ENCODE data around the gene SYN1.
"Not testable (repeated sequence)": the region's sequence is repeated elsewhere in the genome, so short reads cannot be mapped to it uniquely, and the experiment has no call there.

Gene SYN1

DNA sequence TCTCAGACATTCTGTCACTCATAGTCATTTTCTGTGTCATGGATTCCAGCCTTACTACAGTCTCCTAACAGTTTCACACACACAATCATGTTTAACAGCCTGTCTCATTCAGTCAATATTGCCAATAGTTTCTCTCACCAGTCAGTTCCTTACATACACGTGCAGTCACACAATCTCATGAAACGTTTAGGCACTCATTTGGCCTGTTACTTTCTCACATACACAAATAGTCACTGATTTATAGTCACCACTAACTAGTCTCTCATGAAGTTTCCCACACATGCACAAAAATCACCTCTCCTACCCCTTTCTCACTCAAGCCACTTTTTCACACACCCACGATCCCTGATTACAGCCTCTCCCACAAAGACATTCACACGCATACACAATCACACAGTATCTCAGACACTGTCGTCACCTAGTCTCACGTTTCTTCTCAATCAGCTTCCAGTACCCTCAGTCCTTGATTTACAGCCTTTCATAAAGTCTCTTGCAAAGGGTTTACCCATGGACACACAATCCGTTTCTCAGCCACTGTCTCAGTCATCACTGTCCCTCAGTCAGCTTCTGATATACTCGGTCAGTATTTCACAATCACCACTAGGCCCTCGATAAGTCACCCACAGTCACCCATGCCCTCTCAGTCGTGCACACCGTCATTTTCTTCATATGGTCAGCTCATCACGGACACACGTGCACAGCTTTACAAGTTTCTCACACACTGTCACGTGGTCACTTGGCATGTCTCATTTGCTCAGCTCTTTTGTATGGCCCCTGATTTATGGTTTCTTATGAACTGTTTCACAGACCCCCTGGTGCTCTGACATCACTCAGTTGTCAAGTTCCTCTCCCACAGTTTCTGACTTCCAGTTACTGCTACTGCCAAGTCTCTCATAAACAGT, 14.3 kb upstream of the SYN1 start:
- ATAC-seq: no peak

GRCh38 chrX:47632666-47633065, 13.0 kb upstream of the SYN1 start:
- no peak for ATAC-seq

DNA sequence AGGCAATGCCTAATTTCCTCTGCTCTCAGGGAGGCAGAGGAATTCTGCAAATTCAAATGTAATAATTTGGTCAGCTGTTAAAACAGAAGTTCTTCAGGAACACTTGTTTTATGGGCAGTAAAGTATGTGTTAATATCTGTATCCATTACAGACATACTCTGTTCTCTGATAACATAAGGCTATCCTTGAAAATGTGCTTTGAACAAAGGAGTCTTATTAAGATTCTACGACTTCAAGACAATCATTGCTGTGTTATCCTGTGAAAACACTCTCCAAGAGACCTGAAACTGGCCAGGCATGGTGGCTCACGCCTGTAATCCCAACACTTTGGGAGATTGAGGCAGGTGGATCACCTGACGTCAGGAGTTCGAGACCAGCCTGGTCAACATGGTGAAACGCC, 12.0 kb upstream of the SYN1 start:
- ATAC-seq: no peak

DNA sequence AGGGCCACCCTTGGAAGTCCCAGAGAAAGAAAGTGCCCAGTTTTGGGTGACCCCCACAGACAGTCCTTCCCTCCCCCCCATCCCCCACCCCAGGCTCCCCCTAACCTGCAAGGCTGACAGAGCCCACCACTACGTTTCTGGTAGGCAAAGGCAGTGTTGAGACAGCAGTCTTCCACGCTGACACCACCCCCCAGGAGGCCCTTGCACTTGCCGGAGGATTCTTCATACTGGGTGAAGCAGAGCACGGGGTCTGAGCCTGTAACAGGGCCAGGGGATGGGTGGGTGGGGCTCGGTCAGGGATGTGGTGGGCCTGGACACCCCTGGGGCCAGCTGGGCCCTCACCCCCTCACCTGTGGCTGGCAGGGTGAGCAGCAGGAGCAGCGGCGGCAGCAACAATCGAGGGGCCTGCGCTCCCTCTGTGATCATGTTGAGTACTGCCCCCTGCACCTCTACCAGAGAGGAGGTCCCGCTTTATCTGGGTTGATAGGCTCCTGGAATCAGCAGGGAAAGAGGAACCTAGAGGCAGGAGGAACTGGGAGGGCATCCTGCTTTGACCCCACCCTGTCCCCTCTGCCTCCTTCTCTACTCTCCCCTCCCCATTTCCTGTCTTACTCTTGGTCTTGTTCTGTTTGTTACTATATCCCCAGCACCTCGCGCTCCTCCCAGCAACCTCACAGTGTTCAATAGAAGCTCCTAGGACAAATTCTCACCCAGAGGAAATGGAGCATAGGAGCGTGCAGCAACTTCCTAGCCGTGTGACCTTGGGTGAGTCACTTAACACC, 10.0 kb upstream of the SYN1 start, which contains the start of gene CFP:
TSS of gene CFP (minus strand) at position 512 of the 782 bp plus-strand sequence. CDS start at position 426, 86 bp downstream.
- peak in 1 of 2 donors; percentile 63 for ATAC-seq

DNA sequence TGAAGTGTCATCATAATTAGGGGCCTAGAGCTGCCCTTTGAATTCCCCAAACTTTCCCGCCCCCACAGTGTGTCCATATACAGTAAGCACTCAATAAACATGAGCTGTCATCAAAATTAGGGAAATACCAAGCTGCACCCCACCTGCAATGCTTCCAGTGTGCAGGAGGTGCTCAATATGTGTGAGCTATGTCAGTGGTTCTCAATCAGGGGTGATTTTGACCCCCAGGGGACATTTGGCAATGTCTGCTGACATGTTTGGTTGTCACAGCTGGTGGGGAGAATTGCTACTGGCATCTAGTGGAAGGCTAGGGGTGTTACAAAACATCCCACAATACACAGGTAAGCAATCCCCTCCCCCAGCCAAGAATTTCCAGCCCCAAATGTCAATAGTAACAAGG, 9.3 kb upstream of the SYN1 start:
- ATAC-seq: peak in 1 of 2 donors; percentile 17

DNA sequence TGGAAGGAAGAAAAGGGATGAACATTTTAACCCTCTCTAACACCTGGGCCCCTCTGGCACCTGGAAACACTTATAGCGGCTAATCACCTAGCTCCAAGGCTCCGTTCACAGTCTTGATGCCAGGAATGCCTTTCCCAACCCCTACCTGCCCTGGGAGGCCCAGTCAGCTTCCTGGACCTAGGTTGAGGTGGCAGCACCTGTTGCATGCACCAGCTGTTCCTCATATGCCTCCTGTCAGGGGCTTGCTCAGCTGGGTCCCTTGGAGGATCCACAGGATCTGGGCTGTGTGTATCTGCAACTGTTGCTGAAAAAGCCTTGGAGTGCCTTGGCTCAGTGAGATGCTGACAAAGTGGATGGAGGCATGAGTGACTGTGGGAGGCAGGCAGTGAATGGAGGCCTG, 5.7 kb upstream of the SYN1 start:
- ATAC-seq: no peak

DNA sequence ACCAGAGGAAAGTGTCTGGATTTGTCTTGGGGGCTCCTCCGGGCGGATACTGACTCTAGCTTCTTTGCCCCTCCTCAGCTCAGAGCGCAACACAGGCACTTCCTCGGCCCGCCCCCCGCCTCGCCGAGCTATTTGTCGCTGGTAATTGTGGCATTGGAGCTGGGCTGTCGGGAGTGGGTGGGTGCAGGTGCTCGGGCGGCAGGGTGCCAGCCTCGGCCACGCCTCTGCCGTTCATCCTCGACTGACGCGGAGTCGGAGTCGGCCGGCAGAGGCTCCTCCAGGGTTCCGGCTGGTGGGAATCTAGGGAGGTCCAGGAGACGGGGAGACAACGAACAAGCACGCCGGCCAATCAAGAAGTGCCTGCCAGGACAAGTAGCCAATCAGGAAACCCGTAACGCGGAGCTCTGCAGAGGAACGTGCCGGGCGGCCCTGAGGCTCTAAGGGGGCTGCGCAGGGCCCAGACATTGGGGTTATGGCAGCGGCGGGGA, 3.9 kb upstream of the SYN1 start:
- peak; percentile 55 to 72 for ATAC-seq

DNA sequence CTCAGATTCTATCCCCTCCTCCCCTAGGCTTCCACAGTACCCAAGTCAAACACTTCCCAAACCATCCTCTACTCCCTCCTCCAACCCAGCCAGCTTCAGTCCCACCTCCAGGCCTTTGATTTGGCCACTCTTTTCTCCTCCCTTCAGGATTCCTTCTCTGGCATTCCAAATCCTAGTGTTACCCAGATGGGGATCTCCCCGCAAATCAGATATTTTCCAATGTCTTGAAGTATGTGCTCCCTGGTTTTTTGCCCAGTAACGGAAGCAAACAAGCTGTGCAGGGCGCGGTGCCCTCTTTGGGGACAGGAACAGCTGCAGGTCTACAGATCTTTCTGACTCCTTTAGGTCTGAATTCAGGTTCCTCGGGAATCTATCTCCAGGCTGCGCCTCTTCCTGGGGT, 2.2 kb upstream of the SYN1 start:
- ATAC-seq: no peak

DNA sequence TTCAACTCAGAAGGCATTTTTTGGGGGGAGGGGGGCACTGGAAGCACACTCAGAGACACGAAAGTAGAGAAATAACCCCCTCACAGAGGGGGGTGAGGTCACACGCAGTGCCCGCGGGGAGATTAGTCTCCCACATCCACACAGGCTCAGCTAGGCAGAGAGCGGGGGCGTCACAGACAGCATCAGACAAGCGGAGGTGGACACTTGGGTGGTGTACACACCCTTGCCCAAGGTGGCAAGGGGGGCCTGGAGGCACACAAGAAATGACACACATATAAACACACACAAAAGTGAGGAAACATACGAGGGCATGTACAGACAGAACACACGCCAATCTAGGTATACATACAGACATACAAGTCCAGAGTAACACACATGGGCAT, 637 bp upstream of the SYN1 start:
- ATAC-seq: no peak

DNA sequence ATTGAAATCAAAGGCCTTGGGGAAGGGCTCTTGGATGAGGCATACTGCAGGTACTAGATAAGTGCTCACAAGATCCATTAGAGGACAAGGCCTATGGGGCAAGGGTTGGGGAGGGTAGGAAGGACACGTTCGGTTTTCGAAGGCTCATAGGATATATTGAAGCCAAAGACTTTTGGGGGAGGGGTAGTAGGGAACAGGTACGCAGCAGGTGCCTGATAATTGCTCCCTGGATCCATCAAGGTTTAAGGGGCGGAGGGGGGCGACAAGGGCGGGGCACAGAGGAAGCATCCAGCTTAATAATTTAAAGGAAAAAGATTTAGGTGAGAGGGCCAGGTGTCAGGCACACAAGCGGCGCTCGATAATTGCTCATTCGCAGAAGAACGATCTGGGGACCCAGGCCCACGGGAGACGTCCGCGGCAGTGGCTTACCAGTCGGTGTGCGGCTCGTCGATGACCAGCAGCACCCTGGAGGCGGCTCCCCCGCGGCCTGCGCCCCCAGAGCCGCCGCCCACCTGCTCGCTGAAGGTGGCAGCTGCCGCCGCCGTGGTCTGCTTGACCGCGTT, 653 bp downstream of the SYN1 start:
- no peak for ATAC-seq

GRCh38 chrX:47614618-47615017, 5.0 kb downstream of the SYN1 start:
- ATAC-seq: no peak

- ATAC-seq: no peak
Observed at GRCh38 chrX:47613082-47613481, 6.6 kb downstream of the SYN1 start.

DNA sequence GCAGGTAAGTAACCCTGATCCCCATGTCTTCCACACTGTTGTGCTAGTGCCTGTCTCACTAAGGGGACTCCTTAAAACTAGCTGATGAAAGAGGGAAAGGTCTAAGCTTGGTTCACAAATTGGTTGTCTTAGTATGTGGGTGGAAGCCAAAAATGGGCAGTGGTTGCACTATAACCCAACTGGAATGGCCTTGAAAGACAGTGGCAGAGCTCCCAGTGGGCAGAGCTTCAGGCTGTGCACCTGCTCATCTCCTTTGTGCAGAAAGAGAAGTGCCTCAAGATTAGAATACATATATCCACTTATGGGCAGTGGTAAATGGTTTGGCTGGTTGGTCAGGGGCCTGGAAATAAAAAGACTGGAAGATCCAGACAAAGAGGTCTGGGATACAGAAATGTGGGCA, 7.2 kb downstream of the SYN1 start:
- no peak for ATAC-seq

- no peak for ATAC-seq
Observed at GRCh38 chrX:47611926-47612325, 7.7 kb downstream of the SYN1 start.

GRCh38 chrX:47611489-47611888, 8.2 kb downstream of the SYN1 start:
- ATAC-seq: no peak

DNA sequence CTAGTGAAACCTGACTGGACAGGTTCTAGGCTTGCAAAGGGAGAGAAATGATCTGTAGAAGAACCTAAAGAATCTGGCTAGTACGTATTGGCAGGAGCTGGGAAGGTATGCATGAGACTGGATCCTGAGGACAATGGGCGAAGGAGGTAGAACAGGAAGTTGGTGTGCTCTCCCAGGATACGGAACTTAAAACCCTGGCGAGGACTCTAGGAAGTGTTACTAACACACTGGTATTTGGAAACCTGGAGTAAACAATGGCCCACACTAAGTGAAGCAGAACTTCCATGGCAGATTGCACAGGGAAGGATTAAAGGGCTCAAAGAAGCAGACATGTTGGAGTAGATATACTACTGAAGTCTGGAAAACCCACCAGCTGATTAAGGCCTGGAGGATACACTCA, 9.1 kb downstream of the SYN1 start:
- no peak for ATAC-seq

DNA sequence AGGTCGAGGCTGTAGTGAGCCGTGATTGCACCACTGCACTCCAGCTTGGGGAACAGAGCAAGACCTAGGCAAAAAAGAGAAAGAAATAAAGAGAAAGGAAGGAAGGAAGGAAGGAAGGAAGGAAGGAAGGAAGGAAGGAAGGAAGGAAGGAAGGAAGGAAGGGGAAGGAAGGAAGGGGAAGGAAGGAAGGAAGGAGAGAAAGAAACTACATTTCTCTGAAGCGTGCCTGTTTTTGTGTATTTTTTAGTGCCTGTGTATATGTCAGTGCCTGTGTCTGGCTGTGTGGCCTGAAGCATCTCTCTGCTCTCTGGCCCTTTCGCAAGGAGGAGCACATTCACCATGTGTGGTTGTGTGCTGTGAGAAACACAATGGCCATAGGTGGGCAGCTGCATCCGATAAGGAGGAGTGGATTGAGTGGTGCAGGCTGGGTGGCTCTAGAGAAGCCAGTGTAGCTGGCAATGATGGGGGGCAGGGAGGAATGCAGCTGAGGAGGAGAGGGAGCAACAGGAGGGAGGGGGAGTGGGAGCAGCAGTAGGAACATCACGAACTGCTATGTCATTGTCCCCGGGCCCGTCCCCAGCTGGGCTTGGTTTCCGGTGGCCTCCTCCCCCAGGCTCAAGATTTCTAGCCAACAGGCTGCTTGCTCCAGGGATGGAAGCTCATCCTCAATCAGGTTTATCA, 11.4 kb downstream of the SYN1 start:
- ATAC-seq: no peak

DNA sequence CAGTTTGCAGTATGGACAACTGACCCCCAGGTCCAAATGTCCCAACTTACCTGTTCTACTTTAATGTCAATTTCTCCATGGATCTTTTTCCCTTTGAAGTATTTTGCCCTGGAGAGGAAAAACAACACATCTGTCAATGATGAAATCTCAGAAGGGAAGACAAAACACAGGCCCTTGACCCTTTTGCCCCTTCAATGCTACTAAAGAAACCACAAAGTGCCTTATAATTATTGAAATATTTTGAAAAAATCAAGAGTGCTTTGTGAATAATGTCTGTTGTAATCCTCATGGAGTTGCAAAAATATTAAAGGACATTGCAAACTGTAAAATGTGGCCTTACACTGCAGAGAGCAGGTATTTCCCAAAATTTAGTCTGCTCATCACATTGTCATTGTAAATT, 12.6 kb downstream of the SYN1 start:
- no peak for ATAC-seq

GRCh38 chrX:47605024-47605423, 14.6 kb downstream of the SYN1 start:
- no peak for ATAC-seq

DNA sequence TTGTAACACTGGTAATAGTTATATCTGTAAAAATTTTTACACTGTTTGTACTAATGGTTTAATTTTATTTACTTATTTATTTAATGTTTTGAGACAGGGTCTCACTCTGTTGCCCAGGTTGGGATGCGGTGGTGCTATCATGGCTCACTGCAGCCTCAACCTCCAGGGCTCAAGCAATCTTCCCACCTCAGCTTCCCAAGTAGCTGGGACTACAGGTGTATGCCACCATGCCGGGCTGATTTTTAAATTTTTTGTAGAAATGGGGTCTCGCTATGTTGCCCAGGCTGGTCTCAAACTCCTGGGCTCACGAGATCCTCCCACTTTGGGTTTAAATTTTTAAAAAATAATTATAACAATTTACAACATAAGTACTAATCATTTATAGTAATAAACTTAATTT, 16.5 kb downstream of the SYN1 start:
- ATAC-seq: not testable (repeated sequence)

DNA sequence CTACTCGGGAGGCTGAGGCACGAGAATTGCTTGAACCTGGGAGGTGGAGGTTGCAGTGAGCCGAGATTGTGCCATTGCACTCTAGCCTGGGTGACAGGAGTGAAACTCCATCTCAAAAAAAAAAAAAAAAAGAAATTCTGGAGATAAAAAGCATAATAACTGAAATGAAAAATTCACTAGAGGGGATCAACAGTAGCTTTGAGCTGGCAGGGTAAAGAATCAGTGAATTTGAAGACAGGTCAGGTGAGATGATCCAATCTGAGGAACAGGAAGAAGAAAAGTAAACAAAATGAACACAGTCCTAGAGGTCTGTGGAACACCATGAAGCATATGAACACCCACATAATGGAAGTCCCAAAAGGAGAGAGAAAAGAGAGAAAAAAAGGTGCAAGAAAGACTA, 22.4 kb downstream of the SYN1 start:
- ATAC-seq: no peak

- no peak for ATAC-seq
Observed at GRCh38 chrX:47596256-47596655, 23.4 kb downstream of the SYN1 start.

DNA sequence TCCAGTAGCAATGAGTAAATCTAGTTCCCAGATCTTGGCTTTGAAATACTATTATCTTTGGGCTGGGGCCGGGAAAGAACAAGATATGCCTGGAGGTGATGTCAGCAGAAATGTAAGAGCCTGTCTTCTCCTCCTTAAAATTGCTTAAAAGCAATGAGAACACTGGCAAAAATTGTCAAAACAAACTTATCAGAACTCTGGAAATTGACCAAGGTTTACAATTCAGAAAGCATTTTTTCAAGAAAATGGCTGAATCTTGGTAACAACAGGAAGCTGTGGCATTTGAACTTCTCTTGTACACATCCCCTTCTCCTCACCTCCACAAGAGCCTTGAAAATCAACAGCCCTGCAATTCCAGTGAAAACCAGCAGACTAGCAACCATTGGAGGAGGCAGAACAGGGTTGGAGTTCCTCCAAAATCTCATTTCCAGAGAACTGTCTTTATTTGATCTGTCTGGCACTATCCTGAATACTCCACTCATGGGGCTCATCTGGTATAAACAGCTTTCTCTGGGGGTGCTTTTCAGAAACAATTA, 23.9 kb downstream of the SYN1 start:
- no peak for ATAC-seq

Data from activated CD4-positive, CD25-positive, alpha-beta regulatory T cell treated with anti-CD3 and anti-CD28 coated beads, Interleukin-2, amount 50 U/mL, for 24 hours (primary cell).